Prostate gland (tissue), 2 donors: ENCODE data around the gene SLC5A10.

Experiments used
- CTCF ChIP-seq, 4 experiments: fragments of 200-600 bp in 2 of 4; fragments of 450-650 bp in 2 of 4; sonication (generic) in 2 of 4; IDR thresholded peaks; 1 replicate in 3 of 4; 2 replicates in 1 of 4; pipeline ENCODE4 v1.5.1; 2016 to 2019; ENCODE audit warnings: antibody characterized with exemption in 4 of 4, mild to moderate bottlenecking in 2 of 4, moderate library complexity in 2 of 4
- POLR2A ChIP-seq: fragments of 450-650 bp; IDR thresholded peaks from one replicate; pipeline ENCODE4 v1.6.1; 2016; ENCODE audit warnings: antibody characterized with exemption, mild to moderate bottlenecking
- POLR2AphosphoS5 ChIP-seq: sonication (generic); formaldehyde crosslinking; IDR thresholded peaks from one replicate; pipeline ENCODE4 v1.6.1; 2017; ENCODE audit warnings: antibody characterized with exemption

DNA sequence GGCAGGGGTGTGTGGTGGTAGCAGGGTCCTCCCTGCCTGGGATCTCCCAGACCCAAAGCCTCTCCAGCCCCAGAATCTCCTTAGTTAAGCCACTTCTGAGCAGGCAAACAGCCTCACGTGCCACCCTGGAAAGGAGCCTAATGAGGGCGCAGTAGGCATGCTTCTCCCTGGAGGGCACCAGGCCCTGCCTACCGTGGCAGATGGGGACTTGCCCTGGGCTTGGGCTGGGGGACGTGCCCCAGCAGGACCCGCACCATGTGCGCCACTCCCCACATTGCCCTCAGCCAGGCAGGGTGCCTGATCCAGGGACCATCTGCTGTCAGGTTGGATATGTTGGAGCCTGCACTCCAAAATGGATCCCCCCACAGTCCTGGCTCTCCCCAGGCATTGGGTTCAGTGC lies 38.4 kb downstream of the SLC5A10 start:
- TF ChIP-seq CTCF (IDR thresholded peaks at IDR 0.05) (no peak), POLR2A (no peak), POLR2AphosphoS5 (no peak)
